OCI-LY7 (cell line): ENCODE results near the gene TBC1D17.

Experiments
- EZH2phosphoT487 ChIP-seq: fragments of 200-600 bp; sonication (generic); IDR thresholded peaks from 2 replicates; pipeline ENCODE4 v1.6.1; 2018; ENCODE audit warnings: low read depth, borderline replicate concordance, mild to moderate bottlenecking, mixed run types, antibody characterized with exemption, low read length, moderate library complexity, mixed read lengths
- TF ChIP-seq, protein P1 (sequence below): fragments of 200-600 bp; sonication (generic); conservative IDR thresholded peaks from 2 replicates; pipeline ENCODE4 v1.5.1; 2014; ENCODE audit warnings: mild to moderate bottlenecking, antibody characterized with exemption, low read length, moderate library complexity, mixed read lengths

GRCh38 chr19:49871349-49871985, 6.0 kb upstream of the TBC1D17 start:
- TF ChIP-seq, protein P1, sequence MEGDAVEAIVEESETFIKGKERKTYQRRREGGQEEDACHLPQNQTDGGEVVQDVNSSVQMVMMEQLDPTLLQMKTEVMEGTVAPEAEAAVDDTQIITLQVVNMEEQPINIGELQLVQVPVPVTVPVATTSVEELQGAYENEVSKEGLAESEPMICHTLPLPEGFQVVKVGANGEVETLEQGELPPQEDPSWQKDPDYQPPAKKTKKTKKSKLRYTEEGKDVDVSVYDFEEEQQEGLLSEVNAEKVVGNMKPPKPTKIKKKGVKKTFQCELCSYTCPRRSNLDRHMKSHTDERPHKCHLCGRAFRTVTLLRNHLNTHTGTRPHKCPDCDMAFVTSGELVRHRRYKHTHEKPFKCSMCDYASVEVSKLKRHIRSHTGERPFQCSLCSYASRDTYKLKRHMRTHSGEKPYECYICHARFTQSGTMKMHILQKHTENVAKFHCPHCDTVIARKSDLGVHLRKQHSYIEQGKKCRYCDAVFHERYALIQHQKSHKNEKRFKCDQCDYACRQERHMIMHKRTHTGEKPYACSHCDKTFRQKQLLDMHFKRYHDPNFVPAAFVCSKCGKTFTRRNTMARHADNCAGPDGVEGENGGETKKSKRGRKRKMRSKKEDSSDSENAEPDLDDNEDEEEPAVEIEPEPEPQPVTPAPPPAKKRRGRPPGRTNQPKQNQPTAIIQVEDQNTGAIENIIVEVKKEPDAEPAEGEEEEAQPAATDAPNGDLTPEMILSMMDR: no peak
- TF ChIP-seq EZH2phosphoT487: no peak
